ENCODE measurements around the gene NRP2.

Gene NRP2, protein sequence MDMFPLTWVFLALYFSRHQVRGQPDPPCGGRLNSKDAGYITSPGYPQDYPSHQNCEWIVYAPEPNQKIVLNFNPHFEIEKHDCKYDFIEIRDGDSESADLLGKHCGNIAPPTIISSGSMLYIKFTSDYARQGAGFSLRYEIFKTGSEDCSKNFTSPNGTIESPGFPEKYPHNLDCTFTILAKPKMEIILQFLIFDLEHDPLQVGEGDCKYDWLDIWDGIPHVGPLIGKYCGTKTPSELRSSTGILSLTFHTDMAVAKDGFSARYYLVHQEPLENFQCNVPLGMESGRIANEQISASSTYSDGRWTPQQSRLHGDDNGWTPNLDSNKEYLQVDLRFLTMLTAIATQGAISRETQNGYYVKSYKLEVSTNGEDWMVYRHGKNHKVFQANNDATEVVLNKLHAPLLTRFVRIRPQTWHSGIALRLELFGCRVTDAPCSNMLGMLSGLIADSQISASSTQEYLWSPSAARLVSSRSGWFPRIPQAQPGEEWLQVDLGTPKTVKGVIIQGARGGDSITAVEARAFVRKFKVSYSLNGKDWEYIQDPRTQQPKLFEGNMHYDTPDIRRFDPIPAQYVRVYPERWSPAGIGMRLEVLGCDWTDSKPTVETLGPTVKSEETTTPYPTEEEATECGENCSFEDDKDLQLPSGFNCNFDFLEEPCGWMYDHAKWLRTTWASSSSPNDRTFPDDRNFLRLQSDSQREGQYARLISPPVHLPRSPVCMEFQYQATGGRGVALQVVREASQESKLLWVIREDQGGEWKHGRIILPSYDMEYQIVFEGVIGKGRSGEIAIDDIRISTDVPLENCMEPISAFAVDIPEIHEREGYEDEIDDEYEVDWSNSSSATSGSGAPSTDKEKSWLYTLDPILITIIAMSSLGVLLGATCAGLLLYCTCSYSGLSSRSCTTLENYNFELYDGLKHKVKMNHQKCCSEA

DNA sequence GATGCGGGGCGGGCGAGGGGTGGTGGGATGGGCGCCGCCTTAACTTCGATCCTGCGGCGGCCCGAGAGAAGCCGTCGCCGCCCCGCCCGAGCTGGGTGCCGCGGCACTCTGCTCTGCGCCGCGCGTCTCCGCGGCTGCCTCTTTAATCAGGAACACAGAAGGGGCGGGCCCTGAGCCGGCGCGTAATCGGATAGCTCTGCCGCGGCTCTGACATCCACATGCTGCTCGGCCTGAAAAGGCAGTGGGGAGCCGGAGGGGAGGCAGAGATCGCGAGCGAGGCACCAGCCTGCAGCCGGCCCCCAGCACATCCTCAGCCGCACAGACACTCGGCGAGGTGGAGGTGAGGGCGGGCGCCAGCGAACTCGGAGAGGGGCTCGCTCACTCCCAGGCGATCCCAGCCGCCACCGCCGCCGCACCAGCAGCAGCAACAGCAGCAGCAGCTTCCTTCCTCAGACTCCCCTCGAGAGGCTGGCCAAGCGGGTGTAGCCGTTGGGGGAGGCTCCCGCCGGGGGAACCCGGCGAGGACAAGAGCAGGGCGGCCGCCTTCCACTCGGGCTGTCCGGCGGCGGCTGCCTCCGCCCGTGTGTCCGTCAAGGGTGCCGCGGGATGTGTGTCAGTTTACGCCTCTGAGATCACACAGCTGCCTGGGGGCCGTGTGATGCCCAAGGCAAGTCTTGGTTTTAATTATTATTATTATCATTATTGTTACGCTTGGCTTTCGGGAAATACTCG is at the start of gene NRP2:
NRP2 (plus strand) TSS at position 263 of the 732 bp plus-strand sequence. CDS start 790 bp downstream, outside the sequence.
- no peaks in the 10 kb centered on the region for H3K9me3 Mint-ChIP-seq
- DNase-seq (ENCODE audit: low spot score in 2 of 2) = peak; percentile 53 to 67
- H3K27me3 Mint-ChIP-seq = peaks cover 12% of the 10 kb centered on the region
- H3K4me3 Mint-ChIP-seq = peak within 1 kb of the TSS; percentile 91
- peak within 1 kb of the TSS; percentile 56 for H3K27ac Mint-ChIP-seq
- H3K4me1 Mint-ChIP-seq = peaks cover 29% of the 10 kb centered on the region
- no peaks in the 10 kb centered on the region for H3K36me3 Mint-ChIP-seq
- ATAC-seq (ENCODE audit: low read depth) = peak; percentile 81

GRCh38 chr2:205633994-205634393 is 48.3 kb upstream of the NRP2 start:
- no peaks in the 10 kb centered on the region for H3K4me1 Mint-ChIP-seq
- H3K4me3 Mint-ChIP-seq = no peak overlapping the region
- H3K27ac Mint-ChIP-seq = no peak overlapping the region
- DNase-seq (ENCODE audit: low spot score in 2 of 2) (no peak), ATAC-seq (ENCODE audit: low read depth) (no peak)
- H3K27me3 Mint-ChIP-seq = peaks cover 7% of the 10 kb centered on the region
- H3K9me3 Mint-ChIP-seq = no peaks in the 10 kb centered on the region
- no peaks in the 10 kb centered on the region for H3K36me3 Mint-ChIP-seq

DNA sequence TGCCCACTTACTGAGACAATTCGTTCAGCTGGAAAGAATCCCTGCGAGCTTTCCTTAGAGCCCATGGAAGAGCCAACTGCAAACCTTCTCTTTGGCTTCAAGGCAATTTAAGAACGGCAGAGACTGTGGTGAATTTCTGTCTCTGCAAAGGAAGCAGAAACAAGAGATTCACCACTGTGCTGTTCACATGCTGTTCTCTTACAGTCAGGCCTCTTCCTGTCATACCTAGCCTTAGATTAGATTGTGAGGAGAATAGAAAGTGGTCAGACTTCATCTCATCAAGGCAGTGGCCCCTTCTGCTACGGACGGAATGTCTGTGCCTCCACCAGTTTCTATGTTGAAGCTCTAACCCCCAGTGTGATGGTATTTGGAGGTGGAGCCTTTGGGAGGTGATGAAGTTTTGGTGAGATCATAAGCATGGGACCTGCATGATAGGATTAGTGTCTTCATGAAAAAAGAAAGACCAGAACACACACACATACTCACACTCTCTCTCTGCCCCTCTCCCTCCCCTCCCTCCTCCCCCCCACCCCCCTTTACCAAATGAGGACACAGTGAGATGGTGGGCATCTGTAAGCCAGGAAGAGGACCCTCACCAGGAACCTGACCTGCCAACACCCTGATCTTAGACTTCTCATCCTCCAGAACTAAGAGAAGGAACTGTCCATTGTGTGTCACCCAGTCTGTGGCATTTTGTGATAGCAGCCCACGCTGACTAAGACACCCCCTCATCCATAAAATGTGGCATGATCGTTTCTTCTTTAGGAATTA is 45.6 kb upstream of the NRP2 start:
- H3K4me3 Mint-ChIP-seq = no peak overlapping the region
- peaks cover 8% of the 10 kb centered on the region for H3K27me3 Mint-ChIP-seq
- H3K4me1 Mint-ChIP-seq = no peaks in the 10 kb centered on the region
- no peak overlapping the region for H3K27ac Mint-ChIP-seq
- peaks cover 4% of the 10 kb centered on the region for H3K9me3 Mint-ChIP-seq
- H3K36me3 Mint-ChIP-seq = peaks cover 3% of the 10 kb centered on the region
- no peak for DNase-seq (ENCODE audit: low spot score in 2 of 2)
- ATAC-seq (ENCODE audit: low read depth) = no peak

DNA sequence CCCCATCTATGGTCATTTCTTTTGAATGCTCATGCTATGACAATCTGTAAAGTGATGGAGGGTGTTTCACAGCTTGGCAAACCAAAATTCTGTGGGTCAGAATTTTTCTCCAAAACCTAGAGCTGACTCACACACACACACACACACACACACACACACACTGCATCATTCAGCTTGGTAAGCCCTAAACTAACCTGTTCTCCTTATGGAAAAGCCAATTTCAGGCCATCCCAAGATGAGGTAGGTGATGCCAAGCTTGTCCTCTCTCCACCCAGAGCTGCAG is 45.0 kb upstream of the NRP2 start:
- Mint-ChIP-seq H3K9me3 (peaks cover 4% of the 10 kb centered on the region), H3K4me1 (no peaks in the 10 kb centered on the region), H3K27ac (no peak overlapping the region), H3K4me3 (no peak overlapping the region), H3K36me3 (peaks cover 3% of the 10 kb centered on the region), H3K27me3 (peaks cover 11% of the 10 kb centered on the region)
- DNase-seq (ENCODE audit: low spot score in 2 of 2) (no peak), ATAC-seq (ENCODE audit: low read depth) (no peak)

- H3K27ac Mint-ChIP-seq = no peak overlapping the region
- ATAC-seq (ENCODE audit: low read depth) = no peak
- no peaks in the 10 kb centered on the region for H3K4me1 Mint-ChIP-seq
Measured at GRCh38 chr2:205637779-205638503, 44.4 kb upstream of the NRP2 start.

GRCh38 chr2:205640716-205641115 is 41.6 kb upstream of the NRP2 start:
- no peaks in the 10 kb centered on the region for H3K4me1 Mint-ChIP-seq
- peaks cover 3% of the 10 kb centered on the region for H3K36me3 Mint-ChIP-seq
- no peak overlapping the region for H3K27ac Mint-ChIP-seq
- ATAC-seq (ENCODE audit: low read depth) = no peak
- DNase-seq (ENCODE audit: low spot score in 2 of 2) = no peak
- no peak overlapping the region for H3K4me3 Mint-ChIP-seq
- H3K9me3 Mint-ChIP-seq = peaks cover 4% of the 10 kb centered on the region
- H3K27me3 Mint-ChIP-seq = peaks cover 21% of the 10 kb centered on the region

More at GRCh38 chr2:205637779-205638503, 44.4 kb upstream of the NRP2 start:
- Mint-ChIP-seq H3K4me3 (no peak overlapping the region), H3K27me3 (peaks cover 16% of the 10 kb centered on the region), H3K36me3 (peaks cover 3% of the 10 kb centered on the region), H3K9me3 (peaks cover 4% of the 10 kb centered on the region)
- DNase-seq (ENCODE audit: low spot score in 2 of 2) = no peak

DNA sequence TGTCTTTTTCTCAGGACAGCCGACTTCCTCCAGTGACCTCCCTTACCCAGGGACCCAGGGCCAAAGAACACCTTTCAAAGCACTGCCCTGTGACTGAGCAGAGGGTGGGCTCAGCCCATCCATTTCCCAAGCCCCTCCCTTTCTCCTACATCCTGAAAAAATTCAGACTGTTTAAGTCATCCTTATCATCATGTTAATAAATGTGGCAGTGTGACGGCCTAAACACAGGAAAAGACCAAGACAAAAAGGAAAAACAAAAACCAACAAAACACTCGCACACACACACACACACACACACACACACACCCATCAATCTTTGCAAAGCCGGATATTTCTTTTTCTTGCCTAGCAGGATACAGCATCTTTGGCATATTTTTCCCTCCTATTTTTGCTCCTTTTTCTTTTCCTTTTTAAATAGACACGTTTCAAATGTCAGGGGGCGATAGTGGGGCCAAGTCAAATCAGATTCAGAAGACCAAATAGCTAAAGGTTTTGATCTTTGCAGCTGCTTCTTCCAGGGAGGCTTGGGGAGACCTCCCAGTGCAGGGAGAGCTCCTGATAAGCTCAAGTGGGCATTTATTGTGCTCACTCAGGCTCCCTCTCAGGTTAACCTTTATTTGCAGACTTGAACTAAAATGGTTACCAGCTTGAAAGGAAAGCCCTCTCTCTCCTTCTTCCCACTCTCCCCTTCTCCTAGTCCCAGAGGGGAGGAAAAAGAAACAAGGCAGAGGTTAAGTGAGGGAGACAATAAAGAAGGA is 39.5 kb upstream of the NRP2 start:
- H3K4me1 Mint-ChIP-seq = peaks cover 7% of the 10 kb centered on the region
- no peak overlapping the region for H3K4me3 Mint-ChIP-seq
- H3K36me3 Mint-ChIP-seq = peaks cover 3% of the 10 kb centered on the region
- H3K27ac Mint-ChIP-seq = no peak overlapping the region
- peaks cover 4% of the 10 kb centered on the region for H3K9me3 Mint-ChIP-seq
- ATAC-seq (ENCODE audit: low read depth) = no peak
- H3K27me3 Mint-ChIP-seq = peaks cover 23% of the 10 kb centered on the region
- no peak for DNase-seq (ENCODE audit: low spot score in 2 of 2)

DNA sequence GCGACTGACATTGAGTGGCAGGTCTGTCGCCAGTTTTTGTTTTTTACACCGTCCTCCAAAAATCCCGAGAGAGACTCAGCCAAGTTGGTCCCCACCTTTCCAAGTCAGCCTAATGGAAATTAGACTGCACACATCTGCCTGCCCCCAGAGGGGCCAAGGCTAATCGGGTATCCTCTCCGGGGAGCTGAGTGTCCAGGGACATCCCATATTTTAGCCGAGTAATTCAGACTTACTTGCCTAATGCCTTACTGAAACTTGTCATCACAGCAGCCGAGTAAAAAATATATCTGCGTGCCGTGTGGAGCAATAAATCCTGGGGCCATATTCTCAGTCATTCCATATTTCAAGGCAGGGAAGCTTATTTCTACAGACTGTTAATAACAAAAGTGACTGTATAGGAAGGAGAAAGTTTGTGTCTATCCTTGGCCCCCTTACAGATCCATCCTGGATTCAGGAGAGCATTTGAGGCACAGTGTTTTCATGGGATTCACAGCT is 38.9 kb upstream of the NRP2 start:
- no peak overlapping the region for H3K27ac Mint-ChIP-seq
- DNase-seq (ENCODE audit: low spot score in 2 of 2) = no peak
- no peak overlapping the region for H3K4me3 Mint-ChIP-seq

DNA sequence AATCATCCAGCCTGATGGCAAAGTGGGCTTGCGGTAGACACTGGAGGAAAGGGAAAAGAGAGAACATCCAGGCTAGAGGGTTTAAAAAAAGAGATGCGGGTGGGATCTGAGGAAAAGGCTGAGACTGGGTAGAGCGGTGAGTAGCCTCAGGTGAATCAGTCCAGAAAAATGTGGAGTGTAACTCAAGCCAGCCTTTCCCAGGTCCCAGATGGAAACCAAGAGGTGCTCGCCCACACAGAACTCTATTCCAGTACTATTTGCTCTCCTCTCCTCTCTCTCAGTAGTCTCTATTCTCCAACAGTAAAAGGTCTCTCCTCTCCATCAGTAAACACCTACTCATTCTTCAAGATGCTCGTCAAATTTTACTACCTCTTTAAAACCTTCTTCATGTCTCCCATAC is 38.3 kb upstream of the NRP2 start:
- Mint-ChIP-seq H3K4me3 (no peak overlapping the region), H3K36me3 (peaks cover 3% of the 10 kb centered on the region)
- no peak for DNase-seq (ENCODE audit: low spot score in 2 of 2)

More for the DNA sequence above, 38.9 kb upstream of the NRP2 start:
- Mint-ChIP-seq H3K9me3 (peaks cover 4% of the 10 kb centered on the region), H3K27me3 (peaks cover 27% of the 10 kb centered on the region), H3K36me3 (peaks cover 3% of the 10 kb centered on the region), H3K4me1 (peaks cover 7% of the 10 kb centered on the region)
- no peak for ATAC-seq (ENCODE audit: low read depth)

DNA sequence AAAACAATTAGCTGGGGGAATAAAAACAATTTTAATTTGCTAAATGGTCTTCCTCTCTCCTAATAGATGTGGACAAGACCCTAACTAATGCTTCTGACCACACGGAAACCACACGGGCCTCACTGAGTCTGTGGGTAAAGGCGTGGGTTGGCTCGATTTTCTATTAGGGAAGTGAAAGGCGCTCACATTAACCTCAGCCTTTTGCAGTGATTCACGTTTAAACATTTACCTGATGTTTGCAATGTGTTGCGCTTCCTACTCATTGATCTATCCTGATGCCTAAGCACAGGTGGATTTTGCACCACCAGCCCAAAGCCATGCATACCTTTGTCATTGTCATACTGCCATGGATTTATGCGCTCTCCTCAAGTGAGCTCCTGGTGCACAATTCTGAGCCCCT is 35.6 kb upstream of the NRP2 start:
- Mint-ChIP-seq H3K27me3 (peaks cover 31% of the 10 kb centered on the region), H3K4me1 (peaks cover 7% of the 10 kb centered on the region), H3K4me3 (no peak overlapping the region), H3K9me3 (no peaks in the 10 kb centered on the region), H3K27ac (no peak overlapping the region), H3K36me3 (no peaks in the 10 kb centered on the region)
- DNase-seq (ENCODE audit: low spot score in 2 of 2) (no peak), ATAC-seq (ENCODE audit: low read depth) (peak; percentile 86)

More for the DNA sequence above, 38.3 kb upstream of the NRP2 start:
- Mint-ChIP-seq H3K27me3 (peaks cover 29% of the 10 kb centered on the region), H3K27ac (no peak overlapping the region), H3K9me3 (peaks cover 4% of the 10 kb centered on the region), H3K4me1 (peaks cover 7% of the 10 kb centered on the region)
- ATAC-seq (ENCODE audit: low read depth) = no peak

GRCh38 chr2:205650450-205650849 is 31.9 kb upstream of the NRP2 start:
- DNase-seq (ENCODE audit: low spot score in 2 of 2) (no peak), ATAC-seq (ENCODE audit: low read depth) (no peak)
- H3K4me1 Mint-ChIP-seq = peaks cover 7% of the 10 kb centered on the region
- no peak overlapping the region for H3K4me3 Mint-ChIP-seq
- H3K27me3 Mint-ChIP-seq = peaks cover 14% of the 10 kb centered on the region
- H3K36me3 Mint-ChIP-seq = no peaks in the 10 kb centered on the region
- no peak overlapping the region for H3K27ac Mint-ChIP-seq
- no peaks in the 10 kb centered on the region for H3K9me3 Mint-ChIP-seq

DNA sequence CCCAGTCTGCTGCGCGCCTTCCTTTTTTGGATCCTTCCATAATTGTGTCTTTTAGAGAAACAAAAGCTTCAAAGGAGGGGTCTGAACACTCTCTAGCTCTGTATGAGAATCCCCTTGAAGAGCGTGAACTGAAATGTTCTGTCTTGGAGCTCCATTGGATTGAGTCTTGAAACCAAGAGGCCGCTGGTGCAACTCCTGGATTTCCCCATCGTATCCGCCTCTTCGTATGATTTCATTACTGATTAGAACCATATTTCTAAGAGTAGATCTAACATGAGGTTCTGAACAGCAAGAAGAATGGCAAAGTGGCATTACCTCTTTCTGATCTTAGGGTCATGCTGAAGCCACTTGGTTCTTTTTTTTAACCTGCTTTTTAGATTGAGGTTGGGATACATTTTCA is 31.4 kb upstream of the NRP2 start:
- no peak overlapping the region for H3K4me3 Mint-ChIP-seq
- H3K4me1 Mint-ChIP-seq = peaks cover 7% of the 10 kb centered on the region
- H3K36me3 Mint-ChIP-seq = no peaks in the 10 kb centered on the region
- no peak for DNase-seq (ENCODE audit: low spot score in 2 of 2)
- ATAC-seq (ENCODE audit: low read depth) = no peak
- no peak overlapping the region for H3K27ac Mint-ChIP-seq
- peaks cover 16% of the 10 kb centered on the region for H3K27me3 Mint-ChIP-seq
- H3K9me3 Mint-ChIP-seq = no peaks in the 10 kb centered on the region
